Immature natural killer cell (primary cell): Measurements from ENCODE around the gene SP1. TPM values are rescaled to one million over a fixed set of nuclear protein-coding genes. Genes with fewer than 3 reads are reported as not detected.
"Not testable (repeated sequence)": the region's sequence is repeated elsewhere in the genome, so short reads cannot be mapped to it uniquely, and the experiment has no call there.

Experiments used
- DNase-seq, 3 donors: peaks; one replicate each; pipeline ENCODE4 v3.0.0; 2022; ENCODE audit warnings: mixed read lengths in 1 of 3
- H3K27ac Mint-ChIP-seq, 6 donors: one replicate each; pipeline ENCODE4 v1.8.0; 2020; ENCODE audit warnings: mixed read lengths in 6 of 6, mild to moderate bottlenecking in 5 of 6, inconsistent platforms in 4 of 6, moderate library complexity in 3 of 6
- H3K27me3 Mint-ChIP-seq, 3 donors: one replicate each; pipeline ENCODE4 v1.8.0; 2020 to 2021; ENCODE audit warnings: low read depth in 3 of 3, mild to moderate bottlenecking in 3 of 3, mixed read lengths in 3 of 3, moderate library complexity in 3 of 3, inconsistent platforms in 1 of 3
- H3K36me3 Mint-ChIP-seq, 3 donors: one replicate each; pipeline ENCODE4 v1.8.0; 2020; ENCODE audit warnings: mixed read lengths in 3 of 3, inconsistent platforms in 2 of 3, mild to moderate bottlenecking in 2 of 3
- H3K4me1 Mint-ChIP-seq, 2 donors: one replicate each; pipeline ENCODE4 v1.8.0; 2020; ENCODE audit warnings: inconsistent platforms in 2 of 2, mild to moderate bottlenecking in 2 of 2, mixed read lengths in 2 of 2, moderate library complexity in 1 of 2
- H3K4me3 Mint-ChIP-seq, 5 donors: one replicate each; pipeline ENCODE4 v1.8.0; 2020; ENCODE audit warnings: mild to moderate bottlenecking in 5 of 5, mixed read lengths in 5 of 5, inconsistent platforms in 3 of 5, moderate library complexity in 3 of 5
- H3K9me3 Mint-ChIP-seq, 6 donors: one replicate each; pipeline ENCODE4 v1.8.0; 2020; ENCODE audit warnings: mild to moderate bottlenecking in 6 of 6, mixed read lengths in 6 of 6, inconsistent platforms in 4 of 6, moderate library complexity in 3 of 6
- polyA plus RNA-seq, 3 donors: library from polyadenylated mRNA; unstranded; fragments of 300-500 nt; fragmentation: Illumina TruSeq; gene quantifications; one replicate each; pipeline ENCODE4 v1.2.3, GENCODE V29; 2021

SP1 gene
- polyA plus RNA-seq, 3 donors from 2014 or later: 3.4 to 12.2 (median 4.8) TPM

DNA sequence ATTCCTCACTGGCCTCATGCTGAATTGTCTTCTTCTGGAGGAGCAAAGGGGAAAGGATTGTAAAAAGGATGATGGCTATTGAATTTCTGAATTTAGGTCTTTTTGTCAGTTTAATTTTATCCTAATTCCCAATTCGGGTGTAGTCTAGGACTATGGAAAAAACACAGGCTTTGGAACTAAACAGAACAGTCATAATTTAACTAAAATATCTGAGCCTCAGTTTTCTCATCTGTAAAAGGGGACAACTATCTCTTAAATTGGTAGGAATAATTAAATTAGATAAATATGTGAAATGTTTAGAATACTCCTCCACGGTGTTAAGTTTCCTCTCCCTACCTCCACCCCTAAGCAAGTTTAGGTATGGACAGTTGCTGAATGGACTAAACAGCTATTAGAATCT lies 3.2 kb upstream of the SP1 start:
- Mint-ChIP-seq H3K4me3 (peak overlapping the region in 1 of 5 donors; percentile 5), H3K27ac (peak overlapping the region in 1 of 6 donors; percentile 49), H3K36me3 (no peaks in the 10 kb centered on the region)

DNA sequence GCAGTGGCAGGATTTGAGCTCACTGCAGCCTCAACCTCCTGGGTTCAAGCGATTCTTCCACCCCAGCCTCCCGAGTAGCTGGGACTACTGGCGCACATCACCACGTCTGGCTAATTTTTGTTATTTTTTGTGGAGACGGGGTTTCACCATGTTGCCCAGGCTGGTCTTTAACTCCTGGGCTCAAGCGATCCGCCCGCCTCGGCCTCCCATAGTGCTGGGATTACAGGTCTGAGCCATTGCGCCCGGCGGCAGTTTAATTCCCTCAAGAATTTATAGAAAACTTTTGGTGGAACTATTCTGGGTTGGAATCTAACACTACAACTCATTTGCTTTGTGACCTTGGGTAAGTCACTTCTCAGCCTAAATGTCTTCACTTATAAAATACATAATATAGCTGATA lies 1.8 kb upstream of the SP1 start:
- DNase-seq: no peak
- no peaks in the 10 kb centered on the region for H3K9me3 Mint-ChIP-seq

More for the DNA sequence above, 3.2 kb upstream of the SP1 start:
- Mint-ChIP-seq H3K9me3 (no peaks in the 10 kb centered on the region), H3K4me1 (peaks cover 20 to 23% of the 10 kb centered on the region in 2 donors), H3K27me3 (peaks cover 0 to 8% (median 2%) of the 10 kb centered on the region in 3 donors)
- no peak for DNase-seq

DNA sequence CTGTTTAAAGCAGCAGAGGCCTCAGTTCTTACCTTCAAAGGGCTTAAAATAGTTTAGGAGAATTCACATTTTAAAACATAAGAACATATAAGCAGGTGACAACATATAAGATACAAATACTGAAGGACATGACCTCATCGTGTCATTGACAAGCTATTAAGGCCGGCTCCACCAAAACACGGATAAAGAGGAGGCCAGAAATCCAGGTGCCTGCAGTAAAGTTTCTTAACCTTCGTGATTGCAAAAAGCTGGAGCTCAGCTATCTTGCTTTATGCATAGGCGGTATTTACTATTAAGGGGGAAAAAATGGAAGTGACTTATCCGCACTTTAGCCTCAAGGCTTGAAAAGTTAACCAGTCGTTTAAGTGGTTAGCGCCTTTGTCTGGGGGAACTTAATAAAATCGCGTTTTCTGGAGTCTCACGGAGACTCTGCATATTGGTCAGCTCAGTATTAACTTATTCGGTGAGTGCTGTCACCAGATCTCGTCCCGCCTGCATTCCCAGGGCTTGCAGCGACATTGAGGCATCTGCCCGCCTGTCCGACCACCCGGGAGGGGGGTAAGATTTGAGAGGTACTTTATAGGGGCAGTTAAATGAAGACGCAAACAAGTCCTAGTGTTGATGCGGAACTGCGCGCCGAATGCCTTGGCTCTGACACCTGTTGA lies 1.1 kb upstream of the SP1 start:
- no peak for DNase-seq
- peaks cover 0 to 5% (median 2%) of the 10 kb centered on the region in 3 donors for H3K27me3 Mint-ChIP-seq
- no peaks in the 10 kb centered on the region for H3K9me3 Mint-ChIP-seq
- H3K36me3 Mint-ChIP-seq: peaks cover 6 to 10% (median 9%) of the 10 kb centered on the region in 3 donors
- H3K27ac Mint-ChIP-seq: no peak overlapping the region
- H3K4me3 Mint-ChIP-seq: no peak overlapping the region
- peaks cover 31 to 32% of the 10 kb centered on the region in 2 donors for H3K4me1 Mint-ChIP-seq

More for the DNA sequence above, 1.8 kb upstream of the SP1 start:
- Mint-ChIP-seq H3K4me1 (peaks cover 25 to 29% of the 10 kb centered on the region in 2 donors), H3K4me3 (no peak overlapping the region), H3K36me3 (peaks cover 0 to 5% (median 4%) of the 10 kb centered on the region in 3 donors), H3K27ac (no peak overlapping the region), H3K27me3 (peaks cover 0 to 5% (median 2%) of the 10 kb centered on the region in 3 donors)

- peak; percentile 99 to 100 (median 99) for DNase-seq
- no peaks in the 10 kb centered on the region for H3K9me3 Mint-ChIP-seq
- H3K27me3 Mint-ChIP-seq: peaks cover 0 to 5% (median 2%) of the 10 kb centered on the region in 3 donors
- no peak overlapping the region for H3K4me3 Mint-ChIP-seq
- H3K4me1 Mint-ChIP-seq: peaks cover 33 to 34% of the 10 kb centered on the region in 2 donors
- H3K27ac Mint-ChIP-seq: no peak overlapping the region
- H3K36me3 Mint-ChIP-seq: peaks cover 6 to 10% (median 9%) of the 10 kb centered on the region in 3 donors
These were observed 430 bp upstream of the SP1 start for GRCh38 chr12:53379389-53380103.

DNA sequence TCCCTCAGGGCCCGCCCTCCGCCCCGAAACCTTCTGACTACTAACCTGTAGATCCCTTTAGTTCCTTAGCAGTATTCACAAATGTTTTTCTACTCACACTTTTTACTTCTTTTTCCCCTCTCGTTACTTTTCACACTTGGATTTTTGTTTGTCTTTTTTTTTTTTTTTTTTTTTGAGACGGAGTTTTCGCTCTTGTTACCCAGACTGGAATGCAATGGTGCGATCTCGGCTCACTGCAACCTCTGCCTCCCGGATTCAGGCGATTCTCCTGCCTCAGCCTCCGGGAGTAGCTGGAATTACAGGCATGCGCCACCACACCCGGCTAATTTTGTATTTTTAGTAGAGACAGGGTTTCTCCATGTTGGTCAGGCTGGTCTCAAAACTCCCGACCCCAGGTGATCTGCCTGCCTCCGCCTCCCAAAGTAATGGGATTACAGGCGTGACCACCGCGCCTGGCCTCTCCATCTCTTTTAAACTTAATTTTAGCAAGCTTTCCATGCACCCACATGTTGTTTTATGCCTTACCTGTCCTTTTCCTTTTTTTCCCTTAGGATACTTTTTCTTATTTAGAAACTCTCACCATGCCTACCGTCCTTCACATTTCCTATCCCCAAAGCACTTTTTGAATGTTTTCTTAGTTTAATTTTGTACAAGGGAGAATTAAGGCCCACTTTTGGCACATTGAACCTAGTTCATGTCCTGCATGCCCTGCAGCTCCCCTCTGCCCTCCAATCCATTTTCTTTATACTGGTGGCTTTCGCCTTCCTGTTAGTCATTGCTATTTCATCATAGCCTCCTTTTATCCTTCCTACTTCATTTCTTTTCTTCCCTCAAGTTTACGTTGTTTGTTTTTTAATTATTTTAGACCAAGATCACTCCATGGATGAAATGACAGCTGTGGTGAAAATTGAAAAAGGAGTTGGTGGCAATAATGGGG lies 1.1 kb downstream of the SP1 start:
- Mint-ChIP-seq H3K27ac (peak overlapping the region; percentile 80 to 94 (median 84)), H3K4me1 (peaks cover 36 to 41% of the 10 kb centered on the region in 2 donors), H3K36me3 (peaks cover 6 to 10% (median 9%) of the 10 kb centered on the region in 3 donors), H3K4me3 (peak overlapping the region; percentile 82 to 91 (median 87)), H3K9me3 (no peaks in the 10 kb centered on the region), H3K27me3 (peaks cover 0 to 5% (median 2%) of the 10 kb centered on the region in 3 donors)
- no peak for DNase-seq

DNA sequence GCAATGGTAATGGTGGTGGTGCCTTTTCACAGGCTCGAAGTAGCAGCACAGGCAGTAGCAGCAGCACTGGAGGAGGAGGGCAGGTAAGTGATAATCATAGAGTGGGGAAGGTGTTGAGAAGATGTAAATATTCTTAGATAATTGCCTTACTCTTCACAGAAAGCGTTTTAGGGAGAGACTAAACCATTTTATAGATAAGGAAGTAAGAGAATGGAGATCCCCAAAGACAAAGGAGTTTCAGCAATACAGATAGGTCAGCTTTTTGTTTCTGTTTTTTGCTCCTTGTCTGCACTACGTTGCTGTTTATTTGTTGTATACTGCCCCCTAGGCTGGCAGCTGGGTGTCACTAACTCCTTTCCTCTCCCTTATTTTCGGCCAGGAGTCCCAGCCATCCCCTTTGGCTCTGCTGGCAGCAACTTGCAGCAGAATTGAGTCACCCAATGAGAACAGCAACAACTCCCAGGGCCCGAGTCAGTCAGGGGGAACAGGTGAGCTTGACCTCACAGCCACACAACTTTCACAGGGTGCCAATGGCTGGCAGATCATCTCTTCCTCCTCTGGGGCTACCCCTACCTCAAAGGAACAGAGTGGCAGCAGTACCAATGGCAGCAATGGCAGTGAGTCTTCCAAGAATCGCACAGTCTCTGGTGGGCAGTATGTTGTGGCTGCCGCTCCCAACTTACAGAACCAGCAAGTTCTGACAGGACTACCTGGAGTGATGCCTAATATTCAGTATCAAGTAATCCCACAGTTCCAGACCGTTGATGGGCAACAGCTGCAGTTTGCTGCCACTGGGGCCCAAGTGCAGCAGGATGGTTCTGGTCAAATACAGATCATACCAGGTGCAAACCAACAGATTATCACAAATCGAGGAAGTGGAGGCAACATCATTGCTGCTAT lies 2.0 kb downstream of the SP1 start:
- DNase-seq: peak; percentile 44 to 61 (median 52)
- H3K36me3 Mint-ChIP-seq: peaks cover 6 to 10% (median 9%) of the 10 kb centered on the region in 3 donors
- H3K4me3 Mint-ChIP-seq: peak overlapping the region; percentile 82 to 91 (median 87)
- peaks cover 45 to 50% of the 10 kb centered on the region in 2 donors for H3K4me1 Mint-ChIP-seq
- H3K27ac Mint-ChIP-seq: peak overlapping the region; percentile 80 to 93 (median 82)
- peaks cover 0 to 5% (median 2%) of the 10 kb centered on the region in 3 donors for H3K27me3 Mint-ChIP-seq
- H3K9me3 Mint-ChIP-seq: no peaks in the 10 kb centered on the region

DNA sequence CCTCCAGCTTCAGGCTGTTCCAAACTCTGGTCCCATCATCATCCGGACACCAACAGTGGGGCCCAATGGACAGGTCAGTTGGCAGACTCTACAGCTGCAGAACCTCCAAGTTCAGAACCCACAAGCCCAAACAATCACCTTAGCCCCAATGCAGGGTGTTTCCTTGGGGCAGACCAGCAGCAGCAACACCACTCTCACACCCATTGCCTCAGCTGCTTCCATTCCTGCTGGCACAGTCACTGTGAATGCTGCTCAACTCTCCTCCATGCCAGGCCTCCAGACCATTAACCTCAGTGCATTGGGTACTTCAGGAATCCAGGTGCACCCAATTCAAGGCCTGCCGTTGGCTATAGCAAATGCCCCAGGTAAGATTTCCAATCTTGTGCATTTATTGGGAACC lies 3.3 kb downstream of the SP1 start:
- H3K27me3 Mint-ChIP-seq: peaks cover 0 to 5% (median 2%) of the 10 kb centered on the region in 3 donors
- peaks cover 6 to 13% (median 9%) of the 10 kb centered on the region in 3 donors for H3K36me3 Mint-ChIP-seq
- H3K4me3 Mint-ChIP-seq: peak overlapping the region; percentile 33 to 67 (median 49)
- H3K9me3 Mint-ChIP-seq: no peaks in the 10 kb centered on the region
- peak overlapping the region in 3 of 6 donors; percentile 65 to 82 (median 71) for H3K27ac Mint-ChIP-seq
- peaks cover 58 to 61% of the 10 kb centered on the region in 2 donors for H3K4me1 Mint-ChIP-seq
- no peak for DNase-seq

DNA sequence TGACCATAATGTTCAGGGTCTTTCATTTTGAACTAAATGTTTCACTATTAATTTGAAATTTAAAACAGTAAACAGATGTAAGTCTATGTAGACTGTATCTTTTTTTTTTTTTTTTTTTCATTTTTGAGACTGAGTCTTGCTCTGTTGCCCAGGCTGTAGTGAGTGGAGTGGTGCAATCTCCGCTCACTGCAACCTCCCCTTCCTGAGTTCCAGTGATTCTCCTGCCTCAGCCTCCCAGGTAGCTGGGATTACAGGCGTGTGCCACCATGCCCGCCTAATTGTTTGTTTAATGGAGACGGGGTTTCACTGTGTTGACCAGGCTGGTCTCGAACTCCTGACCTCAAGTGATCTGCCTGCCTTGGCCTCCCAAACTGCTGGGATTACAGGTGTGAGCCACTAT lies 6.4 kb downstream of the SP1 start:
- Mint-ChIP-seq H3K27ac (peak overlapping the region in 3 of 6 donors; percentile 51 to 74 (median 54)), H3K36me3 (peaks cover 9 to 18% (median 10%) of the 10 kb centered on the region in 3 donors), H3K4me3 (peak overlapping the region; percentile 38 to 58 (median 56)), H3K4me1 (peaks cover 78 to 81% of the 10 kb centered on the region in 2 donors)
- H3K27me3 Mint-ChIP-seq, H3K9me3 Mint-ChIP-seq, DNase-seq: not testable (repeated sequence)

DNA sequence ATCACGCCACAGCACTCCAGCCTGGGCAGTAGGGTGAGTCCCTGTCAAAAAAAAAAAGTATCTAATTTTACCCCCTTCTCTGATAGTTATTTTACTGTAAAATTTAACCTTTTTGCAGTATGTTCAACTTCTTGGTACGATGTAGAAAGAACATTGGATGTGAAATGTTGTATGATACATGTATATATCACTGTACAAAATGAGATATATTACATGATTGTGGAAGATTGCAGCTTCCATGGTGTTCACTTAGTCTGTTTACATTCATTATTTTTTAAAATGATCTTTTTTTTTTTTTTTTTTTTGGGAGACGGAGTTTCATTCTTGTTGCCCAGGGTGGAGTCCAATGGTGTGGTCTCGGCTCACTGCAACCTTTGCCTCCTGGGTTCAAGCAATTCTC lies 9.0 kb downstream of the SP1 start:
- Mint-ChIP-seq H3K4me1 (peaks cover 58 to 61% of the 10 kb centered on the region in 2 donors), H3K9me3 (no peaks in the 10 kb centered on the region), H3K27me3 (no peaks in the 10 kb centered on the region), H3K27ac (peak overlapping the region in 1 of 6 donors; percentile 23), H3K36me3 (peaks cover 0 to 7% (median 4%) of the 10 kb centered on the region in 3 donors), H3K4me3 (peak overlapping the region in 3 of 5 donors; percentile 24 to 70 (median 55))
- DNase-seq: no peak

- no peak for DNase-seq
- Mint-ChIP-seq H3K27me3 (no peaks in the 10 kb centered on the region), H3K9me3 (no peaks in the 10 kb centered on the region), H3K4me1 (peaks cover 54 to 60% of the 10 kb centered on the region in 2 donors), H3K27ac (peak overlapping the region in 5 of 6 donors; percentile 1 to 69 (median 64)), H3K36me3 (peaks cover 0 to 7% (median 4%) of the 10 kb centered on the region in 3 donors), H3K4me3 (peak overlapping the region; percentile 18 to 63 (median 49))
These were observed 9.7 kb downstream of the SP1 start for GRCh38 chr12:53389702-53390101.

- Mint-ChIP-seq H3K36me3 (peaks cover 0 to 11% (median 4%) of the 10 kb centered on the region in 3 donors), H3K4me3 (peak overlapping the region in 3 of 5 donors; percentile 4 to 26 (median 13)), H3K27me3 (no peaks in the 10 kb centered on the region), H3K4me1 (peaks cover 43 to 61% of the 10 kb centered on the region in 2 donors), H3K27ac (peak overlapping the region in 4 of 6 donors; percentile 9 to 67 (median 46)), H3K9me3 (no peaks in the 10 kb centered on the region)
- no peak for DNase-seq
These were observed 11.7 kb downstream of the SP1 start for GRCh38 chr12:53391724-53392123.

DNA sequence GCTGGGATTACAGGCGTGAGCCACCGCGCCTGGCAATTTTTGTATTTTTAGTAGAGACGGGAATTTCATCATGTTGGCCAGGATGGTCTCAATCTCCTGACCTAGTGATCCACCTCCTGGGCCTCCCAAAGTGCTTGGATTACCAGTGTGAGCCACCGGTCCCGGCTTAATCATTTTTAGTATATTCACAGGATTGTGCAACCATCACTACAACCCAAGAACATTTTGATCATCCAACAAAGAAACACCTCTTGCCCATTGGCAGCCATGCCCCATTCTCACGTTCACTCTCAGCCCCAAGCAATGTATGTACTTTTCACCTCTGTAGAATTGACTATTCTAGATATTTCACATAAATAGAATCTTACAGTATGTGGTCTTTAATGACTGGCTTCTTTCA lies 19.9 kb downstream of the SP1 start:
- H3K4me1 Mint-ChIP-seq: peaks cover 0 to 27% of the 10 kb centered on the region in 2 donors
- H3K27ac Mint-ChIP-seq: peak overlapping the region in 1 of 6 donors; percentile 0
- DNase-seq: no peak
- H3K9me3 Mint-ChIP-seq: no peaks in the 10 kb centered on the region
- H3K27me3 Mint-ChIP-seq: no peaks in the 10 kb centered on the region
- H3K36me3 Mint-ChIP-seq: peaks cover 4 to 16% (median 4%) of the 10 kb centered on the region in 3 donors
- H3K4me3 Mint-ChIP-seq: no peak overlapping the region
